CD14-positive monocyte (primary cell): Measurements from ENCODE around the gene P4HB. TPM values are rescaled to one million over a fixed set of nuclear protein-coding genes. Genes with fewer than 3 reads are reported as not detected.

Experiments used
- DNase-seq, 3 donors: peaks; one replicate each; pipeline ENCODE4 v3.0.0-alpha.2; 2011 to 2022
- H2AFZ ChIP-seq: 2 replicates; pipeline ENCODE4 v1.6.0; 2012; ENCODE audit warnings: mild to moderate bottlenecking, low read depth, low read length, inconsistent platforms; ENCODE audit not compliant: insufficient read depth, poor library complexity, severe bottlenecking
- H3K27ac ChIP-seq, 2 donors: 1 replicate in 1 of 2; 2 replicates in 1 of 2; pipeline ENCODE4 v1.5.1; 2012 to 2013; ENCODE audit warnings: low read length in 2 of 2, control low read depth in 1 of 2, inconsistent platforms in 1 of 2, low read depth in 1 of 2, mild to moderate bottlenecking in 1 of 2
- H3K27me3 ChIP-seq, 2 donors: one replicate each; pipeline versions ENCODE4 v1.6.0 to v1.6.1; 2011 to 2013; ENCODE audit warnings: low read length in 2 of 2; ENCODE audit not compliant: control insufficient read depth in 2 of 2, insufficient read depth in 2 of 2
- H3K36me3 ChIP-seq, 2 donors: replicated peaks in 1 of 2; 1 replicate in 1 of 2; 2 replicates in 1 of 2; pipeline versions ENCODE4 v1.5.1 to v1.6.1; 2012 to 2013; ENCODE audit warnings: low read length in 2 of 2, control low read depth in 1 of 2, inconsistent platforms in 1 of 2, mild to moderate bottlenecking in 1 of 2; ENCODE audit not compliant: insufficient read depth in 2 of 2, control insufficient read depth in 1 of 2
- H3K4me1 ChIP-seq, 2 donors: 1 replicate in 1 of 2; 2 replicates in 1 of 2; pipeline versions ENCODE4 v1.5.1 to v1.6.1; 2012 to 2013; ENCODE audit warnings: low read length in 2 of 2, control low read depth in 1 of 2, inconsistent platforms in 1 of 2, mild to moderate bottlenecking in 1 of 2, moderate library complexity in 1 of 2; ENCODE audit not compliant: insufficient read depth in 2 of 2, control insufficient read depth in 1 of 2
- H3K4me2 ChIP-seq: replicated peaks from 2 replicates; pipeline ENCODE3; 2012; ENCODE audit warnings: low read length, moderate library complexity, mild to moderate bottlenecking; ENCODE audit not compliant: poor library complexity, severe bottlenecking; ENCODE audit errors: extremely low read depth
- H3K4me3 ChIP-seq, 3 experiments: fragments of 200-600 bp in 1 of 3; sonication (generic) in 1 of 3; replicated peaks in 1 of 3; 1 replicate in 2 of 3; 2 replicates in 1 of 3; pipeline ENCODE4 v1.5.1; 2011 to 2013; ENCODE audit warnings: low read length in 3 of 3, mild to moderate bottlenecking in 3 of 3, control low read depth in 2 of 3, low read depth in 2 of 3, inconsistent platforms in 1 of 3, moderate library complexity in 1 of 3
- H3K79me2 ChIP-seq: 2 replicates; pipeline ENCODE4 v1.6.0; 2012; ENCODE audit warnings: mild to moderate bottlenecking, control low read depth, inconsistent platforms, low read length, moderate library complexity; ENCODE audit not compliant: insufficient read depth
- H3K9ac ChIP-seq: 2 replicates; pipeline ENCODE4 v1.6.0; 2017; ENCODE audit warnings: low read length, mild to moderate bottlenecking; ENCODE audit not compliant: insufficient read depth, poor library complexity, severe bottlenecking
- H3K9me3 ChIP-seq, 2 donors: replicated peaks in 1 of 2; 1 replicate in 1 of 2; 2 replicates in 1 of 2; pipeline versions ENCODE4 v1.5.1 to v1.6.1; 2012 to 2013; ENCODE audit warnings: low read length in 2 of 2, control low read depth in 1 of 2; ENCODE audit not compliant: control insufficient read depth in 1 of 2, insufficient read depth in 1 of 2
- H4K20me1 ChIP-seq: 2 replicates; pipeline ENCODE4 v1.6.0; 2012; ENCODE audit warnings: mild to moderate bottlenecking, low read length, control low read depth, moderate library complexity; ENCODE audit not compliant: insufficient read depth
- H3K27ac Mint-ChIP-seq, 7 donors: one replicate each; pipeline ENCODE4 v1.8.0; 2020; ENCODE audit warnings: mild to moderate bottlenecking in 7 of 7, mixed read lengths in 7 of 7, moderate library complexity in 6 of 7, inconsistent platforms in 2 of 7
- H3K27me3 Mint-ChIP-seq, 3 donors: one replicate each; pipeline ENCODE4 v1.8.0; 2021 to 2022; ENCODE audit warnings: low read depth in 3 of 3, mild to moderate bottlenecking in 3 of 3, mixed read lengths in 3 of 3, moderate library complexity in 3 of 3, inconsistent platforms in 1 of 3
- H3K36me3 Mint-ChIP-seq, 2 donors: one replicate each; pipeline ENCODE4 v1.8.0; 2020; ENCODE audit warnings: mixed read lengths in 2 of 2, inconsistent platforms in 1 of 2, mild to moderate bottlenecking in 1 of 2
- H3K4me1 Mint-ChIP-seq: one replicate; pipeline ENCODE4 v1.8.0; 2020; ENCODE audit warnings: mild to moderate bottlenecking, mixed read lengths
- H3K4me3 Mint-ChIP-seq, 2 donors: one replicate each; pipeline ENCODE4 v1.8.0; 2020; ENCODE audit warnings: mild to moderate bottlenecking in 2 of 2, mixed read lengths in 2 of 2, moderate library complexity in 1 of 2
- H3K9me3 Mint-ChIP-seq, 7 donors: one replicate each; pipeline ENCODE4 v1.8.0; 2020 to 2022; ENCODE audit warnings: mixed read lengths in 7 of 7, mild to moderate bottlenecking in 6 of 7, moderate library complexity in 6 of 7, inconsistent platforms in 2 of 7
- WGBS: methylation state at CpG from one replicate; pipeline ENCODE4 v1.1.5; 2013; ENCODE audit warnings: missing lambda C conversion rate; ENCODE audit not compliant: insufficient coverage; 5-methylcytosine and 5-hydroxymethylcytosine counted together
- intact Hi-C, 2 donors: fragments of 100-400 bp; cut with micrococcal nuclease; formaldehyde crosslinking; loops; one replicate each; pipeline versions ENCODE4 v1.15.0 to v1.15.1; 2023
- polyA plus RNA-seq, 3 donors: library from polyadenylated mRNA; depleted of rRNA in 1 of 3; unstranded in 2 of 3; stranded (reverse) in 1 of 3; fragments of 300-500 nt in 2 of 3; fragments of >200 nt in 1 of 3; fragmentation: Illumina TruSeq in 2 of 3; gene quantifications; 1 replicate in 2 of 3; 2 replicates in 1 of 3; pipeline ENCODE4 v1.2.3, GENCODE V29; 2012 to 2021
- TF ChIP-seq, protein P1 (sequence below): fragments of 200-600 bp; IDR thresholded peaks from one replicate; pipeline ENCODE4 v1.8.0; 2022; ENCODE audit warnings: antibody characterized with exemption, mild to moderate bottlenecking

The P4HB gene
- polyA plus RNA-seq, 3 donors = 108 to 297 (median 291) TPM

DNA sequence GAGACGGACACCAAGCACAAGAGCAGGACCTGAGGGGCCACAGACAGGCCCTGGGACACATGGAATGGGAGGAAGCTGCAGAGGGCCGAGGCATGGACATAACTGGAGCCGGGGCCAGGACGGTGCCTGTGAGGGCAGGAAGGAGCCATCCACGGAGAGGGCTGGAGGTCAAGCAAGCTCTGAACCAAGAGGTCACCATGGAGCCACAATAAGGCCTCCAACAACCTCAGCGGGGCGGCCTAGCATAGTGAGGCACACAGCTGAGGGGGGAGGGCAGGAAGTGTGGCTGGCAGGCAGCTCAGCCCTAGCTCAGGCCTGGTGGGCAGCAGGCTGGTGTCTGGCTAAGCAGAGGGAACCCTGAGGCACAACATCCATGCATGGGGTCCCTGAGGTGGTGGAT is 31.7 kb downstream of the P4HB start:
- Histone ChIP-seq H3K4me2 (no peak overlapping the region), H3K4me1 (peaks cover 21 to 24% of the 10 kb centered on the region in 2 donors), H3K79me2 (peaks cover 53% of the 10 kb centered on the region), H3K27ac (no peak overlapping the region), H4K20me1 (peaks cover 14% of the 10 kb centered on the region), H3K36me3 (peaks cover 3 to 4% of the 10 kb centered on the region in 2 donors), H3K9me3 (no peaks in the 10 kb centered on the region), H3K9ac (peak overlapping the region; percentile 9), H3K27me3 (no peaks in the 10 kb centered on the region), H3K4me3 (no peak overlapping the region), H2AFZ (no peak overlapping the region)
- H3K4me1 Mint-ChIP-seq = peaks cover 20% of the 10 kb centered on the region
- DNase-seq = no peak
- intact Hi-C loops = no loop called here
- H3K27me3 Mint-ChIP-seq = peaks cover 0 to 1% (median 0%) of the 10 kb centered on the region in 3 donors
- peak overlapping the region in 2 of 7 donors; percentile 15 to 70 for H3K27ac Mint-ChIP-seq
- TF ChIP-seq, protein P1, sequence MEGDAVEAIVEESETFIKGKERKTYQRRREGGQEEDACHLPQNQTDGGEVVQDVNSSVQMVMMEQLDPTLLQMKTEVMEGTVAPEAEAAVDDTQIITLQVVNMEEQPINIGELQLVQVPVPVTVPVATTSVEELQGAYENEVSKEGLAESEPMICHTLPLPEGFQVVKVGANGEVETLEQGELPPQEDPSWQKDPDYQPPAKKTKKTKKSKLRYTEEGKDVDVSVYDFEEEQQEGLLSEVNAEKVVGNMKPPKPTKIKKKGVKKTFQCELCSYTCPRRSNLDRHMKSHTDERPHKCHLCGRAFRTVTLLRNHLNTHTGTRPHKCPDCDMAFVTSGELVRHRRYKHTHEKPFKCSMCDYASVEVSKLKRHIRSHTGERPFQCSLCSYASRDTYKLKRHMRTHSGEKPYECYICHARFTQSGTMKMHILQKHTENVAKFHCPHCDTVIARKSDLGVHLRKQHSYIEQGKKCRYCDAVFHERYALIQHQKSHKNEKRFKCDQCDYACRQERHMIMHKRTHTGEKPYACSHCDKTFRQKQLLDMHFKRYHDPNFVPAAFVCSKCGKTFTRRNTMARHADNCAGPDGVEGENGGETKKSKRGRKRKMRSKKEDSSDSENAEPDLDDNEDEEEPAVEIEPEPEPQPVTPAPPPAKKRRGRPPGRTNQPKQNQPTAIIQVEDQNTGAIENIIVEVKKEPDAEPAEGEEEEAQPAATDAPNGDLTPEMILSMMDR = no peak
- WGBS = 80% methylated on average over 7 of the region's 7 CpGs
- no peak overlapping the region for H3K4me3 Mint-ChIP-seq
- H3K36me3 Mint-ChIP-seq = peaks cover 10 to 14% of the 10 kb centered on the region in 2 donors
- H3K9me3 Mint-ChIP-seq = peaks cover 0 to under 1% (median 0%) of the 10 kb centered on the region in 7 donors

DNA sequence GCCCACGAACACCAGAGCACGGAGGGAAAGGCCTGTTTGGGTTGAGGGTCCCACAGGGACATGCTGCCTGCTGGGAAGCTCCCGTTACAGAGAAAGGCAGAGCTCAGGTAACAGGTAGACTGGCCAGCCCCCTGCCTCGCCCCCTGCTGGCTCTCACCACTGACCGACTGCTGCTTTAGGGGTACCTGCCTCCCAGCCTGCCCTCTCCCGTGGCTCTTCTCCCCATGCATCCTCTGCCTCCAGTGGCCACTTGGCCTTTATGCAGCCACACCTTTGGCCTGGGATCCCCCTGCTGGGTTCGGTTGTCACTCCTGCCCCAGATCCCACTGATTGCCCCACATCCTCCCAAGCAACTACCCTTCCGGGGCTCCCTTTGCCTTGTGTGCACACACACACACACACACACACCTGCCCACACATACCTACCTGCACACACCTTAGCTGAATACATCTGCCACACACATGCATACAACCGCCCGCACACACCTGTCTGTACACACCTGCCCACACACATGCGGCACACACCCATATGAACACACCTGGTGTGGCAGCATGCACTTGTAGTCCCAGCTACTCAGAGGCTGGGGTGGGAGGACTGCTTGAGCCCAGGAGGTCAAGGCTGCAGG is 34.4 kb downstream of the P4HB start:
- Histone ChIP-seq H4K20me1 (peaks cover 14% of the 10 kb centered on the region), H3K79me2 (peaks cover 32% of the 10 kb centered on the region), H3K4me2 (no peak overlapping the region), H3K27ac (no peak overlapping the region), H2AFZ (no peak overlapping the region), H3K27me3 (no peaks in the 10 kb centered on the region), H3K36me3 (peaks cover 11 to 14% of the 10 kb centered on the region in 2 donors), H3K9ac (no peak overlapping the region), H3K9me3 (no peaks in the 10 kb centered on the region), H3K4me1 (peaks cover 4 to 11% of the 10 kb centered on the region in 2 donors), H3K4me3 (no peak overlapping the region)
- Mint-ChIP-seq H3K27ac (peak overlapping the region in 4 of 7 donors; percentile 23 to 59 (median 36)), H3K4me3 (no peak overlapping the region), H3K4me1 (peaks cover 8% of the 10 kb centered on the region), H3K27me3 (no peaks in the 10 kb centered on the region), H3K36me3 (peaks cover 17 to 19% of the 10 kb centered on the region in 2 donors), H3K9me3 (no peaks in the 10 kb centered on the region)
- WGBS = 89% methylated on average over 8 of the region's 11 CpGs
- TF ChIP-seq, protein P1 = no peak
- intact Hi-C loops = no loop called here
- no peak for DNase-seq
